Activated CD8-positive, alpha-beta T cell treated with anti-CD3 and anti-CD28 coated beads, Interleukin-2, amount 10 ng/mL, durations not matched to agents 7 days and 5 days (primary cell): ENCODE results near the gene PGRMC1. TPM values are rescaled to one million over a fixed set of nuclear protein-coding genes. Genes with fewer than 3 reads are reported as not detected.
A peak's percentile ranks its signal among the peaks of the same experiment; 100 is the strongest.
"Not testable (repeated sequence)": the region's sequence is repeated elsewhere in the genome, so short reads cannot be mapped to it uniquely, and the experiment has no call there.

Experiments
- ATAC-seq: fragments of 150-1000 bp; cut with Tn5 transposase; one replicate; pipeline ENCODE4 v1.10.0; 2021; ENCODE audit warnings: moderate library complexity
- CTCF ChIA-PET: fragments of 350-600 bp; sonication (Branson Sonifier 250); formaldehyde crosslinking; loops from one replicate; lab custom pipeline; 2021; ENCODE audit warnings: antibody characterized with exemption; lab: Charles Lee
- POLR2A ChIA-PET: fragments of 350-600 bp; sonication (Branson Sonifier 250); formaldehyde crosslinking; loops from one replicate; lab custom pipeline; 2021; ENCODE audit warnings: antibody characterized with exemption; lab: Charles Lee
- DNase-seq: peaks from one replicate; pipeline ENCODE4 v3.0.0-alpha.2; 2020
- H3K27ac Mint-ChIP-seq: one replicate; pipeline ENCODE4 v1.8.0; 2021; ENCODE audit warnings: mild to moderate bottlenecking, mixed read lengths
- H3K27me3 Mint-ChIP-seq: one replicate; pipeline ENCODE4 v1.8.0; 2021; ENCODE audit warnings: low read depth, mixed read lengths
- H3K36me3 Mint-ChIP-seq: one replicate; pipeline ENCODE4 v1.8.0; 2021; ENCODE audit warnings: low read depth, mixed read lengths
- H3K4me1 Mint-ChIP-seq: one replicate; pipeline ENCODE4 v1.8.0; 2021; ENCODE audit warnings: low read depth, mixed read lengths
- H3K4me3 Mint-ChIP-seq: one replicate; pipeline ENCODE4 v1.8.0; 2021; ENCODE audit warnings: mild to moderate bottlenecking, mixed read lengths
- H3K9me3 Mint-ChIP-seq: one replicate; pipeline ENCODE4 v1.8.0; 2022; ENCODE audit warnings: mixed read lengths; ENCODE audit not compliant: insufficient read depth
- total RNA-seq, 2 experiments: library from RNA; stranded (reverse); gene quantifications; one replicate each; pipeline ENCODE4 v1.2.3, GENCODE V29; 2021

The PGRMC1 gene
- total RNA-seq: 10 to 100 TPM; 28.7 to 30.3 TPM

DNA sequence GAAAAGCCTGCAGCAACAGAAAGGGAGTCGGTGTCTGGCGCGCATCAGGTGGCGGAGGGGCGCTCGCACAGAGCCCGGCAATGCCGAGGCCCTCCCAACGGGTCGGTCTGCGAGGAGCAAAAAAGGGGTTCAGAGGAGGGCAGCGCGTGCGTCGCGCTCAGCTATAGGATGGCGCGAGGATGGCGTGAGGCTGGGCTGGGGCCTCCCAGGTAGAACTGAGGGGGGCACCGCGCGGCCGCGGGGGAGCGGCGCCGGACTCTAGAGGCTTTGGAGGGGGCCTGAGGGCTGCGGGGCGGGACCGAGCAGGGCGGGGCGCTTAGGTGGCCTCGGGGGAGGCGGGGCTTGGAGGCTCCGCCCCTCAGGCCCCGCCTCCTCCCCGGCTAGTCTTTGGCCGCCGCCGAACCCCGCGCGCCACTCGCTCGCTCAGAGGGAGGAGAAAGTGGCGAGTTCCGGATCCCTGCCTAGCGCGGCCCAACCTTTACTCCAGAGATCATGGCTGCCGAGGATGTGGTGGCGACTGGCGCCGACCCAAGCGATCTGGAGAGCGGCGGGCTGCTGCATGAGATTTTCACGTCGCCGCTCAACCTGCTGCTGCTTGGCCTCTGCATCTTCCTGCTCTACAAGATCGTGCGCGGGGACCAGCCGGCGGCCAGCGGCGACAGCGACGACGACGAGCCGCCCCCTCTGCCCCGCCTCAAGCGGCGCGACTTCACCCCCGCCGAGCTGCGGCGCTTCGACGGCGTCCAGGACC, at the start of gene PGRMC1:
TSS of gene PGRMC1 (plus strand) at position 414 of the 751 bp plus-strand sequence. CDS start at position 493, 79 bp downstream.
- ChIA-PET CTCF (no interaction called here), POLR2A (no interaction called here)
- H3K27ac Mint-ChIP-seq: peak within 1 kb of the TSS; percentile 90
- ATAC-seq: peak; percentile 96
- peak; percentile 83 for DNase-seq
- peaks cover 12% of the 10 kb centered on the region for H3K36me3 Mint-ChIP-seq
- no peaks in the 10 kb centered on the region for H3K9me3 Mint-ChIP-seq
- H3K4me1 Mint-ChIP-seq: peaks cover 32% of the 10 kb centered on the region
- H3K4me3 Mint-ChIP-seq: peak within 1 kb of the TSS; percentile 80
- H3K27me3 Mint-ChIP-seq: peaks cover 12% of the 10 kb centered on the region

DNA sequence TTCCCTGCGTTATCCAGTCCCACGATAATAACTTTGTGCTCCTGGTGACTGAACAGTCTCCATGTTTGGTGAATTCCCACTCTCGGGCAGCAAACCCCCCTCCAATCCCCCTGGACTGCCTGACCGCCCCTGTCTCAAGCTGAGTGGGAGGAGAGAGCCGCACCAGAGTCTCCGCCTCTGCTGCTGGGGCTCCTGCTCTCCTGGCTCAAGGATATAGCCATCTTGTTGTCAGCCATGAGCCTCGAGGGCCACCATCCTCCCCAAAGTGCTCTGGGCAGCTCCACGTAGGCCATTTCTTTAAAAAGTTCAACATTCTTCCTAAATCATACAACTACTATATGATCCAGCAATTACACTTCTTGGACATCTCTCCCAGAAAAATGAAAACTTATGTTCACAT, 49.3 kb upstream of the PGRMC1 start:
- Mint-ChIP-seq H3K27me3 (no peaks in the 10 kb centered on the region), H3K27ac (no peak overlapping the region), H3K4me3 (no peak overlapping the region), H3K4me1 (no peaks in the 10 kb centered on the region), H3K36me3 (no peaks in the 10 kb centered on the region), H3K9me3 (no peaks in the 10 kb centered on the region)
- no peak for DNase-seq
- no peak for ATAC-seq
- ChIA-PET CTCF (no interaction called here), POLR2A (no interaction called here)

DNA sequence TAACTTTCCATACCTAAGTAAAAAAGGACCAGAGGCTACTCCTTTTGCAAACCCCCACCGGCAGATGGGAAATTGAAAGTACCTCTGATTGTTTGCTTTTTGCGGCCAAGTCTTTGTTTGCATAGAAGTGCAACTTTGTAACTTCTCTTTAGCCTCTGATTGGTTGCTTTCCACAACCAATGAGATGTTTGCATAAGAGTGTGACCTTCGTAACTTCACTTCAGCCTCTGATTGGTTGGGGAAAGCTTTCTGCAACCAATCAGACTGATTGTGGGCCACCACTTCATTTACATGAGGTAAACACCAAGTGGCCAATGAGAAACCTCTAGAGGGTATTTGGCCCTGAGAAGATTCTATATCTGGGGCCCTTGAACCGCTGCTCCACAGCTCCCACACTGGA, 48.8 kb upstream of the PGRMC1 start:
- H3K4me1 Mint-ChIP-seq: no peaks in the 10 kb centered on the region

DNA sequence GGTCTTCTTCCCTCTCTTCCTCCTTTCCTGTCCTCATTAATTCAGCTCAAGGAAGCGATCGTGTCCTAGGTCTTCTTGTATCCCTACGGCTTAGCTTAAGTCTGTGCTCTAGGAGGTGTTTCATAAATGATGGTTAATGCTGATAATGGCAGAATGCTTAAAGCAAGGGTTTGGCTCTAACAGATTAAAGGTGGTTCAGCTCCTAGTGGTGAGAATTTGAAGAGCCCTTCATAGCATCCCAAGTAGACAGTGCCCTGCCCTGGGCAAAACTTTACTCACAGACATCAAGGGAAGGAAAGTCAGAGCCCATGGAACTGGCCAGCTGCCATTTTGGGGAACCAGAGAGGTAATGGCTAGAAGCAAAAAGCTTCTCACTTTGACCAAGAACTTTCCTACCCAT, 47.0 kb upstream of the PGRMC1 start:
- no peak overlapping the region for H3K27ac Mint-ChIP-seq
- DNase-seq (no peak), ATAC-seq (no peak)
- H3K27me3 Mint-ChIP-seq: no peaks in the 10 kb centered on the region
- H3K9me3 Mint-ChIP-seq: no peaks in the 10 kb centered on the region
- ChIA-PET CTCF (interaction anchor here (1.4 kb wide), 1 partner anchor 16 kb away, joined by 4 read pairs; no protein-coding TSS in a partner anchor), POLR2A (no interaction called here)
- no peaks in the 10 kb centered on the region for H3K4me1 Mint-ChIP-seq
- H3K36me3 Mint-ChIP-seq: no peaks in the 10 kb centered on the region
- no peak overlapping the region for H3K4me3 Mint-ChIP-seq

More for the DNA sequence above, 48.8 kb upstream of the PGRMC1 start:
- no peak overlapping the region for H3K4me3 Mint-ChIP-seq
- POLR2A ChIA-PET: no interaction called here
- DNase-seq: no peak
- H3K36me3 Mint-ChIP-seq: no peaks in the 10 kb centered on the region
- no peaks in the 10 kb centered on the region for H3K9me3 Mint-ChIP-seq
- no peaks in the 10 kb centered on the region for H3K27me3 Mint-ChIP-seq
- CTCF ChIA-PET: no interaction called here
- ATAC-seq: no peak
- no peak overlapping the region for H3K27ac Mint-ChIP-seq

DNA sequence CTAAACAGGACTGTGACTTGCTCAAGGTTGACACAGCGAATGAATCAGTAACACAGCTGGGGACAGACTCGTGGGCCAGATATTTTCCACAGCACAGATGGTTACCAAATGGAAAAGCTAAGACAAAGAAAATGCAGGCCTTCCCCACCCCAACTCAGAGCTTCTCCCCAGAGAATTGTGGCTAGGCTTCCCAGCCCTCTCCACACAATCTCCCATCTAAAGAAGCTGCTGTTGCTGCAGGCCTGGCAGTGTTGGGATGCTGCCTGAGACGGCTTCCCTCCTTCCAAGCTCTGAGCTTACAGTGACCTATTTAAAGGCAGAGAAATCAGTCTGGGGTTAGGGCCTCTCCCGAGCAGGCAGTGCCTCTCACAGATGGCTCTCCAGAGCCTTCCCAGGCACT, 46.5 kb upstream of the PGRMC1 start:
- H3K4me1 Mint-ChIP-seq: no peaks in the 10 kb centered on the region
- H3K27ac Mint-ChIP-seq: no peak overlapping the region
- DNase-seq: no peak
- no peak for ATAC-seq
- H3K27me3 Mint-ChIP-seq: no peaks in the 10 kb centered on the region
- H3K36me3 Mint-ChIP-seq: no peaks in the 10 kb centered on the region
- H3K9me3 Mint-ChIP-seq: no peaks in the 10 kb centered on the region
- ChIA-PET CTCF (interaction anchor here (1.4 kb wide), 1 partner anchor 16 kb away, joined by 4 read pairs; no protein-coding TSS in a partner anchor), POLR2A (no interaction called here)
- H3K4me3 Mint-ChIP-seq: no peak overlapping the region

DNA sequence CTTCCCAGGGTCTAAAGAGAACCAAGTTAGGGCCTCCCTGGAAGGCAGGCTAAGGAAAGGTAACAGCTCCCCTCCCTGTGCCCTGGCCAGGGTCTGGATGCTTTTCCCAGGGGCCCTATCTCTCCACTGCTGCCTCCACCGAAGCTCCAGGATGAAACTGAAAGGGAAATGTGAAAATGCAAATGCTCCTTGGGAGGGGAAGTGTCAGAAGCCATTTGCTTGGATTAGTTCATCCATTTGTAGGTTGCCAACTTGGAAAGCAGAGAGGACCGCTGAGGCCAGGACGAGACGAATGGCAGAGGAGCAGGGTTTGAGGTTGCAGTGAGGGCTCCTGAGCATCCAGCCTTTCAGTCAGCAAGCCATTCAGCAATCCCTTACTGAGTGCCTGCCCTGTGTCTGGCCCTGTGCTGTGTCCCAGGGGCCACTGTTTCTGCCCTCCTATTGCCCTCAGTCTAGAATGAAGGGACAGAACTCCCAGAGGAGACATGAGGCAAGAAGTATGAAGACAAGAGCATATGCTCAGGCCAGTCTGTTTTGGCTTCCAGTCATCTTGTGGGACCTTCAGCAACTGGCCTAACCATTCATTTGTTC, 45.9 kb upstream of the PGRMC1 start:
- Mint-ChIP-seq H3K4me3 (no peak overlapping the region), H3K27ac (no peak overlapping the region), H3K4me1 (no peaks in the 10 kb centered on the region), H3K27me3 (no peaks in the 10 kb centered on the region), H3K36me3 (no peaks in the 10 kb centered on the region), H3K9me3 (no peaks in the 10 kb centered on the region)
- CTCF ChIA-PET: interaction anchor here (1.4 kb wide), 1 partner anchor 15 kb away, joined by 4 read pairs; no protein-coding TSS in a partner anchor
- ATAC-seq: no peak
- no peak for DNase-seq
- POLR2A ChIA-PET: no interaction called here

DNA sequence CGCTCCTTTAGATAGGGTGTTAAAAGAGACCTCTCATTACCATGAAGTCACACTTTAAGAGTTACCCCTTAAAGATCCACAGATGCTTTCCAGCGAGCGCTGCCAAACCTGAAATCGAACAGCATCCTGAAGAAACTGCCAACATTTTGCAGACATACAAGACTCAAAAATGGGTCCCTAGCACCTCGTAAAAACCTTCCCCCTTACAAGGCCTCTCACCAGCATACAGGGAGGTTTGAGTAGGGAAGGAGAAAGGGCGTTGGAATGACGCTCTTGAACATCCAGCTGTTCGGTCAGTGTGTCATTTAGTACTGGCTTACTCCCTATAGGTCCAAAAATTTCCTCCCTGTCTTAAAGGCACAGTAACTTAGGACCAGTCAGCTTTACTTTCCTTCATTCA, 45.3 kb upstream of the PGRMC1 start:
- Mint-ChIP-seq H3K4me3 (no peak overlapping the region), H3K27ac (no peak overlapping the region), H3K4me1 (no peaks in the 10 kb centered on the region), H3K27me3 (no peaks in the 10 kb centered on the region), H3K36me3 (no peaks in the 10 kb centered on the region), H3K9me3 (no peaks in the 10 kb centered on the region)
- POLR2A ChIA-PET: no interaction called here
- CTCF ChIA-PET: no interaction called here
- DNase-seq (no peak), ATAC-seq (no peak)

DNA sequence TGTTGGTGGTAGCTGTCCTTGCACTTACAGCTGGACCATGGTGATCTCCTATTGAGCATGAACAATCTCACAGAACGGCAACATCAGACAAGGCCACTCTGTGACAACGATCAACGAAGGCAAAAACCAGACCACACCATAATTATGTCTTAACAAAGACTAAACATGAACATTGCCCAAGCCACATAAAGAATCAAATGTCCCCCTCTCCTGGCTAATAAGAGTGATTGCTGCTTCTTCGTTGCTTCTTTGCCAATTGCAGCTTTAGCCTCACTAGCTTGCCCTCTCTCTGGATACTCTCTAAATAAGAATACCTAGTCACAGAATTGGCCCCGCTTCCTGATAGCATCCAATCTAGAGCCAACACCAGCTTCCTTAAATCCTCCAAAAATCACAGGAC, 41.5 kb upstream of the PGRMC1 start:
- Mint-ChIP-seq H3K36me3 (no peaks in the 10 kb centered on the region), H3K27ac (no peak overlapping the region), H3K9me3 (no peaks in the 10 kb centered on the region), H3K27me3 (no peaks in the 10 kb centered on the region), H3K4me1 (no peaks in the 10 kb centered on the region), H3K4me3 (no peak overlapping the region)
- DNase-seq (no peak), ATAC-seq (no peak)
- CTCF ChIA-PET: no interaction called here
- POLR2A ChIA-PET: no interaction called here

DNA sequence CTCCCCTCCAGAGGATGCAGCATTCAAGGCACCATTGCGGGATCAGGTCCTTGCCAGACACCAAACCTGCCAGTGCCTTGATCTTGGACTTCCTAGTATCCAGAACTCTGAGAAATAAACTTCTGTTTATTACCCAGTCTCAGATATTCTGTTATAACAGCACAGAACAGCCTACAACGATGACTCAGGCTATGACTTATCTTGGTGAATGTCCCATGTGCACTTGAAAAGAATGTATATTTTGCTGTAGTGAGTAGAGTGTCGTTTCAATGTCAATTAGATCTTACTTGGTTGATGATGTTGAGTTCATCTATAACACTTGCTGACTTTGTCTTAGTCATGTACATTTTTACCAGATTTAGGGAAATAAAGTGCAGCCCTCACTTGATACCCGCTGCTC, 34.5 kb upstream of the PGRMC1 start:
- H3K27ac Mint-ChIP-seq: no peak overlapping the region
- no peaks in the 10 kb centered on the region for H3K36me3 Mint-ChIP-seq
- CTCF ChIA-PET: no interaction called here
- H3K4me3 Mint-ChIP-seq: no peak overlapping the region
- no peaks in the 10 kb centered on the region for H3K9me3 Mint-ChIP-seq
- DNase-seq (no peak), ATAC-seq (no peak)
- no peaks in the 10 kb centered on the region for H3K4me1 Mint-ChIP-seq
- POLR2A ChIA-PET: no interaction called here
- peaks cover 9% of the 10 kb centered on the region for H3K27me3 Mint-ChIP-seq

DNA sequence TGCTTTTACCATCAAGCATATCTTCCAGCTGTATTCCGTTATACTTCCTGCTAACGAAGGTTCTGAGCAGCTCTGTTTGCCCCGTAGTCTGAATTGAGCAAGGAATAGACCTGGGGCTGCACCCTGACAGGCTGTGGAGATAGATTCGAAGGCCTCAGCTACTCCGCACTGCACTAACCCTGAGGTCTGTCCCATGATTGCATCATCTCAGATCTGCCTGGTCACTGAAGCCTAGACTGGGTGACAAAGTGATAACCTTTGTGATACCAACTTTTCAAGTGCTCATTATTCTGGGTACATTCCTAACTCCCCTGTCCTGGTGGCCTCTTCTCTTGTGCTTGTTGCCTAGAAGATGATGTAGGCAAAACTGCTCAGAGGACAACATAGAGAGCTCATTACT, 29.9 kb upstream of the PGRMC1 start:
- ChIA-PET POLR2A (no interaction called here), CTCF (interaction anchor here (1.2 kb wide), 1 partner anchor 64 kb away, joined by 3 read pairs; no protein-coding TSS in a partner anchor)
- no peaks in the 10 kb centered on the region for H3K9me3 Mint-ChIP-seq
- peaks cover 9% of the 10 kb centered on the region for H3K27me3 Mint-ChIP-seq
- ATAC-seq: no peak
- no peak for DNase-seq
- no peaks in the 10 kb centered on the region for H3K36me3 Mint-ChIP-seq
- no peaks in the 10 kb centered on the region for H3K4me1 Mint-ChIP-seq
- H3K4me3 Mint-ChIP-seq: no peak overlapping the region
- no peak overlapping the region for H3K27ac Mint-ChIP-seq

DNA sequence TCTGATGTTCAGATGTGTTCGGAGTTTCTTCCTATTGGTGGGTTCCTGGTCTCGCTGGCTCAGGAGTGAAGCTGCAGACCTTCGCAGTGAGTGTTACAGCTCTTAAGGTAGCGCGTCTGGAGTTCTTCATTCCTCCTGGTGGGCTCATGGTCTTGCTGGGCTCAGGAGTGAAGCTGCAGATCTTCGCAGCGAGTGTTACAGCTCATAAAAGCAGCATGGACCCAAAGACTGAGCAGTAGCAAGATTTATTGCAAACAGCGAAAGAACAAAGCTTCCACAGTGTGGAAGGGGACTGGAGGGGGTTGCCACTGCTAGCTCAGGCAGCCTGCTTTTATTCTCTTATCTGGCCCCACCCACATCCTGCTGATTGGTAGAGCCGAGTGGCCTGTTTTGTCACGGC, 28.6 kb upstream of the PGRMC1 start:
- DNase-seq, POLR2A ChIA-PET, H3K4me1 Mint-ChIP-seq: not testable (repeated sequence)

DNA sequence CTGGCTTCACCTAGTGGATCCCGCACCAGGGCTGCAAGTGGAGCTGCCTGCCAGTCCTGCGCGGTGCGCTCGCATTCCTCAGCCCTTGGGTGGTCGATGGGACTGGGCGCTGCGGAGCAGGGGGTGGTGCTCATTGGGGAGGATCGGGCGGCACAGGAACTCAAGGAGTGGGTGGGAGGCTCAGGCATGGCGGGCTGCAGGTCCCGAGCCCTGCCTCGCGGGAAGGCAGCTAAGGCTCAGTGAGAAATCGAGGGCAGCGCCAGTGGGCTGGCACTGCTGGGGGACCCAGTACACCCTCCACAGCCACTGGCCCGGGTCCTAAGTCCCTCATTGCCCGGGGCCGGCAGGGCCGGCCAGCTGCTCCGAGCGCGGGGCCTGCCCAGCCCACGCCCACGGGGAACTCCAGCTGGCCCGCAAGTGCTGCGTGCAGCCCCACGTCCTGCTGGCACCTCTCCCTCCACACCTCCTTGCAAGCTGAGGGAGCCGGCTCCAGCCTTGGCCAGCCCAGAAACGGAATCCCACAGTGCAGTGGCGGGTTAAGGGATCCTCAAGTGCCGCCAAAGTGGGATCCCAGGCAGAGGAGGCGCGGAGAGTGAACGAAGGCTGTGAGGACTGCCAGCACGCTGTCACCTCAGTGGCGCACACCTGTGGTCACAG, 27.6 kb upstream of the PGRMC1 start:
- no peak for DNase-seq
- no peaks in the 10 kb centered on the region for H3K36me3 Mint-ChIP-seq
- ChIA-PET CTCF (no interaction called here), POLR2A (no interaction called here)
- H3K4me3 Mint-ChIP-seq: no peak overlapping the region
- peaks cover 12% of the 10 kb centered on the region for H3K27me3 Mint-ChIP-seq
- no peaks in the 10 kb centered on the region for H3K4me1 Mint-ChIP-seq
- ATAC-seq: no peak
- H3K27ac Mint-ChIP-seq: no peak overlapping the region
- H3K9me3 Mint-ChIP-seq: no peaks in the 10 kb centered on the region

More for the DNA sequence above, 28.6 kb upstream of the PGRMC1 start:
- not testable (repeated sequence) for ATAC-seq, H3K27ac Mint-ChIP-seq, H3K36me3 Mint-ChIP-seq, H3K27me3 Mint-ChIP-seq, H3K4me3 Mint-ChIP-seq, H3K9me3 Mint-ChIP-seq
- CTCF ChIA-PET: interaction anchor here (1.2 kb wide), 1 partner anchor 66 kb away, joined by 3 read pairs; no protein-coding TSS in a partner anchor
